Lung (tissue), 12 donors: ENCODE measurements around the gene SEMA4F. TPM values are rescaled to one million over a fixed set of nuclear protein-coding genes. Genes with fewer than 3 reads are reported as not detected.

ENCODE experiments used
- ATAC-seq: fragments of 200-7000 bp; cut with Tn5 transposase; one replicate; pipeline ENCODE4 v1.9.1; 2020; ENCODE audit warnings: moderate number of reproducible peaks; ENCODE audit not compliant: insufficient read depth, low FRiP score
- DNase-seq, 3 donors: peaks; one replicate each; pipeline ENCODE4 v3.0.0-alpha.2; 2013 to 2017
- H3K27ac ChIP-seq, 2 donors: one replicate each; pipeline ENCODE4 v1.5.1; 2013; ENCODE audit warnings: mild to moderate bottlenecking in 2 of 2, moderate library complexity in 2 of 2, control low read depth in 1 of 2, inconsistent platforms in 1 of 2, low read depth in 1 of 2, low read length in 1 of 2
- H3K27me3 ChIP-seq, 3 donors: one replicate each; pipeline ENCODE4 v1.5.1; 2013; ENCODE audit warnings: low read length in 2 of 3; ENCODE audit not compliant: control insufficient read depth in 3 of 3, insufficient read depth in 3 of 3
- H3K36me3 ChIP-seq, 4 donors: one replicate each; pipeline ENCODE4 v1.5.1; 2013; ENCODE audit warnings: low read length in 4 of 4, mild to moderate bottlenecking in 1 of 4, moderate library complexity in 1 of 4; ENCODE audit not compliant: control insufficient read depth in 4 of 4, insufficient read depth in 4 of 4
- H3K4me1 ChIP-seq, 5 donors: one replicate each; pipeline ENCODE4 v1.5.1; 2013; ENCODE audit warnings: low read length in 5 of 5, mild to moderate bottlenecking in 2 of 5, moderate library complexity in 1 of 5; ENCODE audit not compliant: control insufficient read depth in 5 of 5, insufficient read depth in 5 of 5
- H3K4me3 ChIP-seq: one replicate; pipeline ENCODE4 v1.5.1; 2013; ENCODE audit warnings: mild to moderate bottlenecking, control low read depth, moderate library complexity
- H3K9ac ChIP-seq, 2 donors: one replicate each; pipeline ENCODE4 v1.5.1; 2013; ENCODE audit warnings: low read length in 2 of 2, control low read depth in 1 of 2; ENCODE audit not compliant: insufficient read depth in 1 of 2
- H3K9me3 ChIP-seq, 4 donors: one replicate each; pipeline ENCODE4 v1.5.1; 2013; ENCODE audit warnings: low read length in 3 of 4, mild to moderate bottlenecking in 1 of 4, moderate library complexity in 1 of 4; ENCODE audit not compliant: control insufficient read depth in 4 of 4, insufficient read depth in 3 of 4
- WGBS, 2 donors: extraction: QIAGEN DNeasy Blood & Tissue Kit; methylation state at CpG; one replicate each; pipeline ENCODE4 v1.1.7; 2013; 5-methylcytosine and 5-hydroxymethylcytosine counted together
- polyA plus RNA-seq, 2 donors: library from polyadenylated mRNA; stranded (reverse); fragments of 200-250 nt; gene quantifications; one replicate each; pipeline ENCODE4 v1.2.1, GENCODE V29; 2013
- total RNA-seq, 2 donors: library from RNA; depleted of rRNA in 1 of 2; stranded (reverse); fragments of >200 nt in 1 of 2; gene quantifications; one replicate each; pipeline ENCODE4 v1.2.1, GENCODE V29; 2014 to 2021
- TF ChIP-seq, protein P1 (sequence below): IDR thresholded peaks from 2 replicates; pipeline ENCODE4 v1.5.1; 2012; ENCODE audit warnings: mild to moderate bottlenecking; ENCODE audit errors: control extremely low read depth, extremely low read depth
- donor health status: control.
- donor health status: control.
- donor health status: Bipolar disorder and iron deficiency.
- donor health status: healthy.
- donor health status: DM: yes; HTN: yes; CAD: no.

SEMA4F gene
- total and polyA plus RNA-seq, 4 donors: 3.0 to 9.6 (median 4.2) TPM

GRCh38 chr2:74693213-74693612 lies 39.2 kb downstream of the SEMA4F start:
- H3K27me3 ChIP-seq: peaks cover 0 to 18% (median 0%) of the 10 kb centered on the region in 3 donors
- no peak for DNase-seq
- no peaks in the 10 kb centered on the region for H3K4me1 ChIP-seq
- no peak overlapping the region for H3K4me3 ChIP-seq
- H3K27ac ChIP-seq: no peak overlapping the region
- no peaks in the 10 kb centered on the region for H3K36me3 ChIP-seq
- no peaks in the 10 kb centered on the region for H3K9me3 ChIP-seq
- no peak for ATAC-seq
- TF ChIP-seq, protein P1, sequence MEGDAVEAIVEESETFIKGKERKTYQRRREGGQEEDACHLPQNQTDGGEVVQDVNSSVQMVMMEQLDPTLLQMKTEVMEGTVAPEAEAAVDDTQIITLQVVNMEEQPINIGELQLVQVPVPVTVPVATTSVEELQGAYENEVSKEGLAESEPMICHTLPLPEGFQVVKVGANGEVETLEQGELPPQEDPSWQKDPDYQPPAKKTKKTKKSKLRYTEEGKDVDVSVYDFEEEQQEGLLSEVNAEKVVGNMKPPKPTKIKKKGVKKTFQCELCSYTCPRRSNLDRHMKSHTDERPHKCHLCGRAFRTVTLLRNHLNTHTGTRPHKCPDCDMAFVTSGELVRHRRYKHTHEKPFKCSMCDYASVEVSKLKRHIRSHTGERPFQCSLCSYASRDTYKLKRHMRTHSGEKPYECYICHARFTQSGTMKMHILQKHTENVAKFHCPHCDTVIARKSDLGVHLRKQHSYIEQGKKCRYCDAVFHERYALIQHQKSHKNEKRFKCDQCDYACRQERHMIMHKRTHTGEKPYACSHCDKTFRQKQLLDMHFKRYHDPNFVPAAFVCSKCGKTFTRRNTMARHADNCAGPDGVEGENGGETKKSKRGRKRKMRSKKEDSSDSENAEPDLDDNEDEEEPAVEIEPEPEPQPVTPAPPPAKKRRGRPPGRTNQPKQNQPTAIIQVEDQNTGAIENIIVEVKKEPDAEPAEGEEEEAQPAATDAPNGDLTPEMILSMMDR: no peak
- no peak overlapping the region for H3K9ac ChIP-seq

- Histone ChIP-seq H3K4me3 (no peak overlapping the region), H3K36me3 (no peaks in the 10 kb centered on the region), H3K27ac (no peak overlapping the region), H3K9me3 (no peaks in the 10 kb centered on the region), H3K9ac (no peak overlapping the region), H3K27me3 (peaks cover 0 to 15% (median 0%) of the 10 kb centered on the region in 3 donors), H3K4me1 (no peaks in the 10 kb centered on the region)
- no peak for DNase-seq
- ATAC-seq: no peak
- 50 to 53% methylated on average over 1 of the region's 1 CpG for WGBS, 2 donors
- TF ChIP-seq, protein P1: no peak
Measured at GRCh38 chr2:74693668-74694067, 39.6 kb downstream of the SEMA4F start.

- Histone ChIP-seq H3K27ac (no peak overlapping the region), H3K9me3 (no peaks in the 10 kb centered on the region), H3K4me3 (no peak overlapping the region), H3K27me3 (peaks cover 0 to 16% (median 0%) of the 10 kb centered on the region in 3 donors), H3K9ac (no peak overlapping the region), H3K36me3 (no peaks in the 10 kb centered on the region), H3K4me1 (no peaks in the 10 kb centered on the region)
- DNase-seq: no peak
- no peak for ATAC-seq
- TF ChIP-seq, protein P1: no peak
- WGBS, 2 donors: 33 to 43% methylated on average over 3 of the region's 3 CpGs
Measured at GRCh38 chr2:74694281-74694680, 40.2 kb downstream of the SEMA4F start.

DNA sequence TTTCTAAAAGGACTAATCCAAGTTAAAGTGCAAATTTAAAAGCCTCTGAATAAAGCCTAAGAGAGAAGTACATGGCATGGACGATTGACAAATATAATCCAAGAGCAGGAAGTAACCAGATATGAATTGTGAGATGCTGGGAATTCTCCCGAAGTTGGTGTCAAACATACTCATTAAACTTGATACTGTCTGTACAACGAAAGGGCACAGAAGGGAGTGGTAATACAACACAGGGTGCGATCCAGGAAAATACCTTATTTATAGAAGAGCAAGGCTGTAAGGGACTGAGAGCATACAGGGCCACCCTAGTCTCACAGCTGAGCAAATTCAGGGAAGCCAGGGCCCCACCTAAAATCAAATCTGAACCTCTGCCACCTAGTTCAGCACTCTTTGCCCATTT lies 41.6 kb downstream of the SEMA4F start:
- H3K27ac ChIP-seq: no peak overlapping the region
- no peak for DNase-seq
- no peaks in the 10 kb centered on the region for H3K9me3 ChIP-seq
- TF ChIP-seq, protein P1: no peak
- H3K27me3 ChIP-seq: peaks cover 0 to 20% (median 0%) of the 10 kb centered on the region in 3 donors
- ATAC-seq: no peak
- WGBS, 2 donors: 58 to 83% methylated on average over 4 of the region's 4 CpGs
- no peak overlapping the region for H3K9ac ChIP-seq
- no peaks in the 10 kb centered on the region for H3K4me1 ChIP-seq
- H3K36me3 ChIP-seq: no peaks in the 10 kb centered on the region
- no peak overlapping the region for H3K4me3 ChIP-seq
